ENCODE measurements around the gene GPC6.
A peak's percentile ranks its signal among the peaks of the same experiment; 100 is the strongest.

Gene GPC6

GRCh38 chr13:94114166-94114565, 887.6 kb downstream of the GPC6 start:
- no peak for TF ChIP-seq CTCF (IDR thresholded peaks at IDR 0.05; ENCODE audit: low read length, missing control alignments)
- no peak overlapping the region for H3K4me3 ChIP-seq (replicated peaks; ENCODE audit: low read depth, low read length)
- no peak for DNase-seq (ENCODE audit: low read depth)

DNA sequence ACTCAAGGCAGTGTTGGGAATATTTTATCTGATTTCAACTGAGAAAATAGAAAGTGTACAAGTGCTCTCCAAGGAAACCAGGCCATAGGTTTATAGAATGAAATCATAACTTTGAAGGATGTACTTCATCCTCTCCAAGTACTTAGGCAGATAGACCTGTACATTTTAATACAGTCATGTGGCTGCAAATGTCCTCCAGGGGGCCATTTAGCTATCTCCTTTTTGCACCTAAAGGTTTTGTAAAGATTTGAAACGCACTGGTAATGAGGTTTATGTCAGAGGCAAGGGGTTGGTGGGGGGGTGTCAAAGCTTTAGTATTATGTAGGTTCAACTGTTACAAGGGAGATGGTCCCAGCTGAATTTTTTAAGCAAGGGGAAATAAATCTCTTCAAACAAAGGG, 888.4 kb downstream of the GPC6 start:
- TF ChIP-seq CTCF (IDR thresholded peaks at IDR 0.05; ENCODE audit: low read length, missing control alignments): no peak
- no peak for DNase-seq (ENCODE audit: low read depth)
- no peak overlapping the region for H3K4me3 ChIP-seq (replicated peaks; ENCODE audit: low read depth, low read length)

DNA sequence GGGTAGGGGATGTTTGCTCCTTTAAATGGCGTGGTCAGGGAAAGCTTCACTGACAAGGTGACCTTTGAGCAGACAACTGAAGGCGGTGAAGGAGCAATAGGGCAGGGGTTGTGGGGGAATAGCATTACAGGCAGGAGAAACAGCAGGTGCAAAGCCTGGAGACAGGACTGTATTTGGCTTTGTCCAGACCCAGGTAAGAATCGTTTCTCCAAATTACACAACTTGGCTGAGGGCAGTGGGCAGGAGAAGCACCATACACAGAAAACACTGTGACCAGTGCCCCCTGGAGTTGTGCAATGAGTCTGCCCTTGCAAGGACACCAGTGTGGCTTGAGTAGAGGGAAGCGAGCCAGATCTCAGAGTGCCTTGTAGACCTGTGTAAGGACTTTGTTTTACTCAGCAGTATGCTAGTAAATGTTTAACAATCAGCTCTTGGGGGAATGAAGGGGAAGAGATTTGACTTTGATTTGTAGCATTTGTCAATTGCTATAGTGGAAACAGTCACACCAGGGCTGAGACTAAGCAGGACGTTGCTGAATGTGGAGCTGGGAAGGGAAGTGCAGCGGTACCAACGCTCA, 892.8 kb downstream of the GPC6 start:
- DNase-seq (ENCODE audit: low read depth): no peak
- TF ChIP-seq CTCF (IDR thresholded peaks at IDR 0.05; ENCODE audit: low read length, missing control alignments): no peak
- H3K4me3 ChIP-seq (replicated peaks; ENCODE audit: low read depth, low read length): no peak overlapping the region

- DNase-seq (ENCODE audit: low read depth): no peak
- H3K4me3 ChIP-seq (replicated peaks; ENCODE audit: low read depth, low read length): no peak overlapping the region
- no peak for TF ChIP-seq CTCF (IDR thresholded peaks at IDR 0.05; ENCODE audit: low read length, missing control alignments)
Measured at GRCh38 chr13:94120878-94121277, 894.3 kb downstream of the GPC6 start.

GRCh38 chr13:94121686-94122085, 895.1 kb downstream of the GPC6 start:
- no peak for TF ChIP-seq CTCF (IDR thresholded peaks at IDR 0.05; ENCODE audit: low read length, missing control alignments)
- H3K4me3 ChIP-seq (replicated peaks; ENCODE audit: low read depth, low read length): no peak overlapping the region
- DNase-seq (ENCODE audit: low read depth): peak; percentile 63

DNA sequence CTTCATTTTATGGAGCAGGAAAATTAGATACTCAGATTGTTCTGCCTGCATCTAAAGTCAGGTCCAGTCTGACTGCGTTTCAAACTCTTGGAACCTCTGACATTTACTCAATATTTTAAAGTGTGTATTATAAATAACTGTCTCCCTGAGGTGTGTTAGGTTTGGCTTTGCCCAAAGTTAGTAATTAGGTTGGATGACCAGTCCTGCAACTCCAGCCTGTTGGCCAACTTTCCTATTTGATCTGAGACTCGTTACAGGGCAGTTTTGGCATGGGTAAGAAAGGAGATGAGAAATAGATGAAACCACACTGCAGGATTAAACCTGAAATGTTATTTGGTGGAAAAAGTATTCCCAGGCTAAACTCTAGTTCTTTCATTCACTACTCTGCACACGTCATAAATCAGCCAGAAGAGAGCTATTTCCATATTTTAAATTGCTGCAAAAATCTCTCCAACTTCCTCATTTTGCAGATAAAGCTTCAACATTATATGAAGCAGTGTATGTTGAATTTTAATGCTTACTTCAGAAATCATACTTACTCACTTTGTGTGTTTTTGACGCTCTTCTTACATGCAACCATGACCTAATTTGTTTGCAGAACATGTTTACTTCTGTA, 895.8 kb downstream of the GPC6 start:
- H3K4me3 ChIP-seq (replicated peaks; ENCODE audit: low read depth, low read length): no peak overlapping the region
- no peak for DNase-seq (ENCODE audit: low read depth)
- TF ChIP-seq CTCF (IDR thresholded peaks at IDR 0.05; ENCODE audit: low read length, missing control alignments): no peak

DNA sequence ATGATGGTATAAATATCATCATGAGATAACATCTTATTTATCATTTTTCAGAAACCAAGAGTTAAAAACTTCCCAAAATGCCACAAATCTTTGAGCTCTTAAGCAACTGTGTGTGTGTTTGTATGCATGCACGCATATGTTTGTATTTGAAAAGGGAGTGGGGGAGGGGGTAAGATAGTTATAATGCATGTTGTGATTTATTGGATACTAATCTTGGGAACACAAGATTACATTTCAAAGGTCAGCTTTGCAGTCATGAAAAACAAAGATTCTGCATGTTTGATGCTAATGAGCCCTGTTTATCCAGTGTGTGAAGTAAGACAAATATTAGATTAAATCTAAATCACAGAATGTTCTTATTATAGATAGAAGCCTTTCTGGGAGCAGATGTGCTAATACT, 897.0 kb downstream of the GPC6 start:
- no peak for DNase-seq (ENCODE audit: low read depth)
- TF ChIP-seq CTCF (IDR thresholded peaks at IDR 0.05; ENCODE audit: low read length, missing control alignments): no peak
- no peak overlapping the region for H3K4me3 ChIP-seq (replicated peaks; ENCODE audit: low read depth, low read length)
